H1 (cell line): ENCODE measurements around the gene PRG2. TPM values are rescaled to one million over a fixed set of nuclear protein-coding genes. Genes with fewer than 3 reads are reported as not detected.

Experiments
- CBX8 ChIP-seq: fragments of 300-800, 300-1000 bp; sonication (generic); IDR thresholded peaks from 2 replicates; pipeline ENCODE4 v1.7.1; 2016; ENCODE audit warnings: low read depth, low read length, borderline replicate concordance
- EZH2 ChIP-seq: fragments of 200-600 bp; sonication (generic); IDR thresholded peaks from 2 replicates; pipeline ENCODE4 v1.7.1; 2012; ENCODE audit warnings: low read depth, mild to moderate bottlenecking, moderate library complexity, low read length, inconsistent platforms; ENCODE audit not compliant: severe bottlenecking
- POLR2A ChIP-seq, 2 experiments: IDR thresholded peaks; 1 replicate in 1 of 2; 2 replicates in 1 of 2; pipeline ENCODE4 v1.6.1; 2011; ENCODE audit warnings: low read depth in 2 of 2, low read length in 2 of 2, mild to moderate bottlenecking in 2 of 2; ENCODE audit errors: control extremely low read depth in 1 of 2
- SAP30 ChIP-seq: fragments of 300-600 bp; sonication (generic); IDR thresholded peaks from 2 replicates; pipeline ENCODE4 v1.7.1; 2012; ENCODE audit warnings: low read length, moderate library complexity, mild to moderate bottlenecking, inconsistent platforms; ENCODE audit not compliant: insufficient read depth, insufficient replicate concordance
- SIRT6 ChIP-seq: IDR thresholded peaks from one replicate; pipeline ENCODE4 v1.7.1; 2012; ENCODE audit warnings: low read length, inconsistent platforms
- YY1 ChIP-seq: IDR thresholded peaks from 2 replicates; pipeline ENCODE4 v1.6.1; 2011; ENCODE audit warnings: low read depth, mild to moderate bottlenecking, low read length
- polyA plus RNA-seq, 7 experiments: library from polyadenylated mRNA; depleted of rRNA in 3 of 7; stranded (reverse) in 5 of 7; unstranded in 2 of 7; fragments of >200 nt in 5 of 7; fragments of 200-250 nt in 2 of 7; gene quantifications; 1 replicate in 5 of 7; 2 replicates in 1 of 7; 4 replicates in 1 of 7; pipeline versions ENCODE4 v1.2.1 to v1.2.3, GENCODE V29; 2011 to 2013; ENCODE audit warnings: missing spikeins in 2 of 7, mixed read lengths in 2 of 7
- total RNA-seq: library from RNA; stranded (reverse); fragmentation: NEBNext Ultra II Directional; extraction: Animal tissue kit (Norgen Biotek cat#: 25700); gene quantifications from 2 replicates; pipeline ENCODE4 v1.2.1, GENCODE V29; 2021
- TF ChIP-seq, protein P1 (sequence below): fragments of 300-600 bp; sonication (generic); IDR thresholded peaks from 2 replicates; pipeline ENCODE4 v1.7.1; 2012; ENCODE audit warnings: low read length, moderate library complexity, mild to moderate bottlenecking, inconsistent platforms; ENCODE audit not compliant: insufficient replicate concordance
- TF ChIP-seq, protein P2 (sequence below): IDR thresholded peaks from 2 replicates; pipeline ENCODE4 v1.6.1; 2011; ENCODE audit warnings: low read length, improper control_type of control experiment
- TF ChIP-seq, protein P3 (sequence below): IDR thresholded peaks from 2 replicates; pipeline ENCODE4 v1.6.1; 2011; ENCODE audit warnings: low read depth, mild to moderate bottlenecking, low read length; ENCODE audit not compliant: insufficient read depth

The PRG2 gene
- total and polyA plus RNA-seq, 2 of the 8 experiments (the other 6 are each of a cell fraction or from before 2014, with no cell fraction given) = 0.32 TPM; not detected in 1

DNA sequence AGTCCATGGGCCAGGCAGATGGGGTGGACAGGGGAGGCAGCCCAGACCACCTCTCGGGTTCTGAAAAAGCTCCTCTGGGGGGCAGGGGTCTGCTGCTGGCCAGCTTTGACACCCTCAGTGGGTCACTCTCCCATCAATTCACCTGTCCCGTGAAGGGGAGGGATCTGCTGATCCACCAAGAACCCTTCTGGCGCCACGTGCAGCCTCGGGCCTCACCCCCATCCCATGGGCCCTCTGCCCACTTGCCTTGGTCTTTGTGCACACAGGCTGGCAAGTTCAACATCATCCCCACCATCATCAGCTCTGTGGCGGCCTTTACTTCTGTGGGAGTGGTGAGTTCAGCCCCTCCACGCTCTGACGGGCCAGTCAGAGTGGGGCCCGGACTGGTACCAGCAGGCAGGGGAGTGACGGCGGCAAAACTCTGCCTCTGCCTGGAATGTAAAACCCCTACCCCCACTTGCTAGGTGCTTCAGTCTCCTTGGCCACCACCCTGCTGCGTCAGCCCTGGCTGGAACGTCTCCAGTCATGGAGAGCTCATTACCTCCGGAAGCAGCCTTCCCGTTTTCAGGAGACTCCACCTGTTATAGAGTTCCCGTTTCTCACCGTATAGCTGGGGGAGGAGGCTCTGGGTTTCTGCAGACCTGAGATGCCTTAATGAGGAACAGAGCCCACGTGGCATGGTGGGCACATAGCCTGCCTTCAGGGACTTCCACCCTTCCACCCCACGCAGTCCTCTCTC is 22.2 kb downstream of the PRG2 start (continued):
- TF ChIP-seq, protein P1, sequence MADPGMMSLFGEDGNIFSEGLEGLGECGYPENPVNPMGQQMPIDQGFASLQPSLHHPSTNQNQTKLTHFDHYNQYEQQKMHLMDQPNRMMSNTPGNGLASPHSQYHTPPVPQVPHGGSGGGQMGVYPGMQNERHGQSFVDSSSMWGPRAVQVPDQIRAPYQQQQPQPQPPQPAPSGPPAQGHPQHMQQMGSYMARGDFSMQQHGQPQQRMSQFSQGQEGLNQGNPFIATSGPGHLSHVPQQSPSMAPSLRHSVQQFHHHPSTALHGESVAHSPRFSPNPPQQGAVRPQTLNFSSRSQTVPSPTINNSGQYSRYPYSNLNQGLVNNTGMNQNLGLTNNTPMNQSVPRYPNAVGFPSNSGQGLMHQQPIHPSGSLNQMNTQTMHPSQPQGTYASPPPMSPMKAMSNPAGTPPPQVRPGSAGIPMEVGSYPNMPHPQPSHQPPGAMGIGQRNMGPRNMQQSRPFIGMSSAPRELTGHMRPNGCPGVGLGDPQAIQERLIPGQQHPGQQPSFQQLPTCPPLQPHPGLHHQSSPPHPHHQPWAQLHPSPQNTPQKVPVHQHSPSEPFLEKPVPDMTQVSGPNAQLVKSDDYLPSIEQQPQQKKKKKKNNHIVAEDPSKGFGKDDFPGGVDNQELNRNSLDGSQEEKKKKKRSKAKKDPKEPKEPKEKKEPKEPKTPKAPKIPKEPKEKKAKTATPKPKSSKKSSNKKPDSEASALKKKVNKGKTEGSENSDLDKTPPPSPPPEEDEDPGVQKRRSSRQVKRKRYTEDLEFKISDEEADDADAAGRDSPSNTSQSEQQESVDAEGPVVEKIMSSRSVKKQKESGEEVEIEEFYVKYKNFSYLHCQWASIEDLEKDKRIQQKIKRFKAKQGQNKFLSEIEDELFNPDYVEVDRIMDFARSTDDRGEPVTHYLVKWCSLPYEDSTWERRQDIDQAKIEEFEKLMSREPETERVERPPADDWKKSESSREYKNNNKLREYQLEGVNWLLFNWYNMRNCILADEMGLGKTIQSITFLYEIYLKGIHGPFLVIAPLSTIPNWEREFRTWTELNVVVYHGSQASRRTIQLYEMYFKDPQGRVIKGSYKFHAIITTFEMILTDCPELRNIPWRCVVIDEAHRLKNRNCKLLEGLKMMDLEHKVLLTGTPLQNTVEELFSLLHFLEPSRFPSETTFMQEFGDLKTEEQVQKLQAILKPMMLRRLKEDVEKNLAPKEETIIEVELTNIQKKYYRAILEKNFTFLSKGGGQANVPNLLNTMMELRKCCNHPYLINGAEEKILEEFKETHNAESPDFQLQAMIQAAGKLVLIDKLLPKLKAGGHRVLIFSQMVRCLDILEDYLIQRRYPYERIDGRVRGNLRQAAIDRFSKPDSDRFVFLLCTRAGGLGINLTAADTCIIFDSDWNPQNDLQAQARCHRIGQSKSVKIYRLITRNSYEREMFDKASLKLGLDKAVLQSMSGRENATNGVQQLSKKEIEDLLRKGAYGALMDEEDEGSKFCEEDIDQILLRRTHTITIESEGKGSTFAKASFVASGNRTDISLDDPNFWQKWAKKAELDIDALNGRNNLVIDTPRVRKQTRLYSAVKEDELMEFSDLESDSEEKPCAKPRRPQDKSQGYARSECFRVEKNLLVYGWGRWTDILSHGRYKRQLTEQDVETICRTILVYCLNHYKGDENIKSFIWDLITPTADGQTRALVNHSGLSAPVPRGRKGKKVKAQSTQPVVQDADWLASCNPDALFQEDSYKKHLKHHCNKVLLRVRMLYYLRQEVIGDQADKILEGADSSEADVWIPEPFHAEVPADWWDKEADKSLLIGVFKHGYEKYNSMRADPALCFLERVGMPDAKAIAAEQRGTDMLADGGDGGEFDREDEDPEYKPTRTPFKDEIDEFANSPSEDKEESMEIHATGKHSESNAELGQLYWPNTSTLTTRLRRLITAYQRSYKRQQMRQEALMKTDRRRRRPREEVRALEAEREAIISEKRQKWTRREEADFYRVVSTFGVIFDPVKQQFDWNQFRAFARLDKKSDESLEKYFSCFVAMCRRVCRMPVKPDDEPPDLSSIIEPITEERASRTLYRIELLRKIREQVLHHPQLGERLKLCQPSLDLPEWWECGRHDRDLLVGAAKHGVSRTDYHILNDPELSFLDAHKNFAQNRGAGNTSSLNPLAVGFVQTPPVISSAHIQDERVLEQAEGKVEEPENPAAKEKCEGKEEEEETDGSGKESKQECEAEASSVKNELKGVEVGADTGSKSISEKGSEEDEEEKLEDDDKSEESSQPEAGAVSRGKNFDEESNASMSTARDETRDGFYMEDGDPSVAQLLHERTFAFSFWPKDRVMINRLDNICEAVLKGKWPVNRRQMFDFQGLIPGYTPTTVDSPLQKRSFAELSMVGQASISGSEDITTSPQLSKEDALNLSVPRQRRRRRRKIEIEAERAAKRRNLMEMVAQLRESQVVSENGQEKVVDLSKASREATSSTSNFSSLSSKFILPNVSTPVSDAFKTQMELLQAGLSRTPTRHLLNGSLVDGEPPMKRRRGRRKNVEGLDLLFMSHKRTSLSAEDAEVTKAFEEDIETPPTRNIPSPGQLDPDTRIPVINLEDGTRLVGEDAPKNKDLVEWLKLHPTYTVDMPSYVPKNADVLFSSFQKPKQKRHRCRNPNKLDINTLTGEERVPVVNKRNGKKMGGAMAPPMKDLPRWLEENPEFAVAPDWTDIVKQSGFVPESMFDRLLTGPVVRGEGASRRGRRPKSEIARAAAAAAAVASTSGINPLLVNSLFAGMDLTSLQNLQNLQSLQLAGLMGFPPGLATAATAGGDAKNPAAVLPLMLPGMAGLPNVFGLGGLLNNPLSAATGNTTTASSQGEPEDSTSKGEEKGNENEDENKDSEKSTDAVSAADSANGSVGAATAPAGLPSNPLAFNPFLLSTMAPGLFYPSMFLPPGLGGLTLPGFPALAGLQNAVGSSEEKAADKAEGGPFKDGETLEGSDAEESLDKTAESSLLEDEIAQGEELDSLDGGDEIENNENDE = no peak
- TF ChIP-seq SAP30 (no peak), EZH2 (no peak), POLR2A (IDR thresholded peaks at IDR 0.05; ENCODE audit: control extremely low read depth in 1 of 2, low read depth in 2 of 2, low read length in 2 of 2) (no peak), YY1 (no peak), SIRT6 (no peak), CBX8 (no peak)
- TF ChIP-seq, protein P2, sequence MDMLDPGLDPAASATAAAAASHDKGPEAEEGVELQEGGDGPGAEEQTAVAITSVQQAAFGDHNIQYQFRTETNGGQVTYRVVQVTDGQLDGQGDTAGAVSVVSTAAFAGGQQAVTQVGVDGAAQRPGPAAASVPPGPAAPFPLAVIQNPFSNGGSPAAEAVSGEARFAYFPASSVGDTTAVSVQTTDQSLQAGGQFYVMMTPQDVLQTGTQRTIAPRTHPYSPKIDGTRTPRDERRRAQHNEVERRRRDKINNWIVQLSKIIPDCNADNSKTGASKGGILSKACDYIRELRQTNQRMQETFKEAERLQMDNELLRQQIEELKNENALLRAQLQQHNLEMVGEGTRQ = no peak
- TF ChIP-seq, protein P3, sequence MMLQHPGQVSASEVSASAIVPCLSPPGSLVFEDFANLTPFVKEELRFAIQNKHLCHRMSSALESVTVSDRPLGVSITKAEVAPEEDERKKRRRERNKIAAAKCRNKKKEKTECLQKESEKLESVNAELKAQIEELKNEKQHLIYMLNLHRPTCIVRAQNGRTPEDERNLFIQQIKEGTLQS = no peak
- TF ChIP-seq, all 59 proteins: peak for 0
